Smooth muscle cell (in vitro differentiated cells): Measurements from ENCODE around the gene HLA-DRB1. TPM values are rescaled to one million over a fixed set of nuclear protein-coding genes. Genes with fewer than 3 reads are reported as not detected.
"Not testable (repeated sequence)": the region's sequence is repeated elsewhere in the genome, so short reads cannot be mapped to it uniquely, and the experiment has no call there.

ENCODE experiments used
- DNase-seq: peaks from one replicate; lab custom pipeline; 2025; ENCODE audit not compliant: unreplicated experiment; lab: John Stamatoyannopoulos, UW
- H2AFZ ChIP-seq: fragments of 200-600 bp; sonication (generic); 2 replicates; pipeline ENCODE4 v1.6.0; 2016; ENCODE audit warnings: antibody characterized with exemption, low read depth, mild to moderate bottlenecking
- H3F3A ChIP-seq: fragments of 200-600 bp; sonication (generic); 2 replicates; pipeline ENCODE4 v1.6.0; 2017; ENCODE audit warnings: antibody characterized with exemption, low read depth
- H3K27ac ChIP-seq: fragments of 200-600 bp; sonication (generic); 2 replicates; pipeline ENCODE4 v1.5.1; 2016; ENCODE audit warnings: low read depth, mild to moderate bottlenecking
- H3K27me3 ChIP-seq: fragments of 200-600 bp; sonication (generic); 2 replicates; pipeline ENCODE4 v1.6.1; 2016; ENCODE audit warnings: low read depth, mild to moderate bottlenecking
- H3K36me3 ChIP-seq: fragments of 200-600 bp; sonication (generic); 2 replicates; pipeline ENCODE4 v1.5.1; 2016; ENCODE audit warnings: low read depth
- H3K4me1 ChIP-seq: fragments of 200-600 bp; sonication (generic); 2 replicates; pipeline ENCODE4 v1.5.1; 2016; ENCODE audit warnings: low read depth
- H3K4me2 ChIP-seq: fragments of 200-600 bp; sonication (generic); 2 replicates; pipeline ENCODE4 v1.6.0; 2016; ENCODE audit warnings: mild to moderate bottlenecking
- H3K4me3 ChIP-seq: fragments of 200-600 bp; sonication (generic); 2 replicates; pipeline ENCODE4 v1.5.1; 2016; ENCODE audit warnings: mild to moderate bottlenecking
- H3K79me2 ChIP-seq: fragments of 200-600 bp; sonication (generic); 2 replicates; pipeline ENCODE4 v1.6.0; 2016; ENCODE audit warnings: low read depth, mild to moderate bottlenecking
- H3K9ac ChIP-seq: fragments of 200-600 bp; sonication (generic); 2 replicates; pipeline ENCODE4 v1.6.0; 2016; ENCODE audit warnings: low read depth
- H3K9me3 ChIP-seq: fragments of 200-600 bp; sonication (generic); replicated peaks from 2 replicates; pipeline ENCODE4 v1.5.1; 2016; ENCODE audit warnings: low read depth
- H4K20me1 ChIP-seq: fragments of 200-600 bp; sonication (generic); 2 replicates; pipeline ENCODE4 v1.6.0; 2016; ENCODE audit warnings: low read depth
- WGBS: methylation state at CpG from one replicate; pipeline ENCODE4 v1.1.7; 2016; ENCODE audit warnings: low lambda C conversion rate; 5-methylcytosine and 5-hydroxymethylcytosine counted together
- polyA plus RNA-seq: library from polyadenylated mRNA; unstranded; fragments of >200 nt; fragmentation: Nextera tagmentation; extraction: Ambion mirVana; gene quantifications from 2 replicates; pipeline ENCODE4 v1.2.1, GENCODE V29; 2016
- total RNA-seq: library from RNA; depleted of rRNA; stranded (reverse); fragments of >200 nt; gene quantifications from 2 replicates; pipeline ENCODE4 v1.2.3, GENCODE V29; 2014
- TF ChIP-seq, protein P1 (sequence below): fragments of 200-600 bp; sonication (generic); IDR thresholded peaks from 2 replicates; pipeline ENCODE4 v1.5.1; 2017; ENCODE audit warnings: borderline replicate concordance, mild to moderate bottlenecking, antibody characterized with exemption; ENCODE audit not compliant: insufficient read depth, poor library complexity, severe bottlenecking

The HLA-DRB1 gene
- total and polyA plus RNA-seq, 2 experiments from 2014 or later: 28.5 to 32.9 TPM

DNA sequence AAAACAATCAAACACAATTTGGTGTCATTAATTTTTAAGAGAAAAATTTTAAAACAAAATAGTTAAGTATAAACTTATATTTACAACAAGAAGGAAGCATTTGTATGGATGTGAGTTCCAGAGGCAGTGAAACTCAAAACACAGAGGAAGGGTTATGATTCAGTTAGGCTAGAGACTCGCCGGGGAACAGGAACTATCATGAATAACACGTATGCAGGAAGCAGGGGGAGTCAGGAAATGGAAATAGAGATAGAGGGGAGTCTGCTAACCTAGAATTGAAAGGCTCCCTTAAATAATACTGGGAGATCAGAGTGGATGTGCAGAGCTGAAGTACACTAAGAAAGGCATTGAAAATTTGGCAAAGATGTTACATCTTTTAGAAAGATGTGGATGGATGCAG is 14.2 kb upstream of the HLA-DRB1 start:
- DNase-seq: no peak
- 34% methylated on average over 3 of the region's 3 CpGs for WGBS

DNA sequence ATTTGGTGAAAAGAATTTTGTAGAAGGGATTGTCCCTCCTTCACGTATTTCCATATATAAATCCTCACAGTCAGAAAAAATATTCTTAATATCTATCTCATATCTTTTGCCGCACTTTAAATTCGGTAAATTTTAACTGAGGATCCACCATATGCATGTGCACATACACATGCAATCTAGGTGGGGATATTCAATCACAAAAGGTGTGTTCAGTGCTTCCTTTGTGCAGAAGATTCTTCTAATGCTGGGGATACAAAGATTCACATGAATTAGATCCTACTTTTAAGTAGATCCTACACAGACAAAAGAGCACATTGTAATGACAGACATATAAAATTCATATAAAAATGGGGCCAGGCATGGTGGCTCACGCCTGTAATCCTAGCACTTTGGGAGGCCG is 13.6 kb upstream of the HLA-DRB1 start:
- H3K9me3 ChIP-seq: no peaks in the 10 kb centered on the region
- no peaks in the 10 kb centered on the region for H3K36me3 ChIP-seq
- 94% methylated on average over 5 of the region's 5 CpGs for WGBS
- H3K4me1 ChIP-seq: no peaks in the 10 kb centered on the region
- H3K79me2 ChIP-seq: no peaks in the 10 kb centered on the region
- no peak overlapping the region for H3K27ac ChIP-seq
- no peaks in the 10 kb centered on the region for H3K27me3 ChIP-seq
- TF ChIP-seq, protein P1, sequence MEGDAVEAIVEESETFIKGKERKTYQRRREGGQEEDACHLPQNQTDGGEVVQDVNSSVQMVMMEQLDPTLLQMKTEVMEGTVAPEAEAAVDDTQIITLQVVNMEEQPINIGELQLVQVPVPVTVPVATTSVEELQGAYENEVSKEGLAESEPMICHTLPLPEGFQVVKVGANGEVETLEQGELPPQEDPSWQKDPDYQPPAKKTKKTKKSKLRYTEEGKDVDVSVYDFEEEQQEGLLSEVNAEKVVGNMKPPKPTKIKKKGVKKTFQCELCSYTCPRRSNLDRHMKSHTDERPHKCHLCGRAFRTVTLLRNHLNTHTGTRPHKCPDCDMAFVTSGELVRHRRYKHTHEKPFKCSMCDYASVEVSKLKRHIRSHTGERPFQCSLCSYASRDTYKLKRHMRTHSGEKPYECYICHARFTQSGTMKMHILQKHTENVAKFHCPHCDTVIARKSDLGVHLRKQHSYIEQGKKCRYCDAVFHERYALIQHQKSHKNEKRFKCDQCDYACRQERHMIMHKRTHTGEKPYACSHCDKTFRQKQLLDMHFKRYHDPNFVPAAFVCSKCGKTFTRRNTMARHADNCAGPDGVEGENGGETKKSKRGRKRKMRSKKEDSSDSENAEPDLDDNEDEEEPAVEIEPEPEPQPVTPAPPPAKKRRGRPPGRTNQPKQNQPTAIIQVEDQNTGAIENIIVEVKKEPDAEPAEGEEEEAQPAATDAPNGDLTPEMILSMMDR: no peak
- no peak overlapping the region for H3K9ac ChIP-seq
- H4K20me1 ChIP-seq: no peaks in the 10 kb centered on the region
- no peak for DNase-seq
- no peak overlapping the region for H2AFZ ChIP-seq
- no peaks in the 10 kb centered on the region for H3F3A ChIP-seq
- H3K4me3 ChIP-seq: no peak overlapping the region
- H3K4me2 ChIP-seq: no peak overlapping the region

More for the DNA sequence above, 14.2 kb upstream of the HLA-DRB1 start:
- TF ChIP-seq, protein P1: no peak
- peak overlapping the region; percentile 7 for H3K9ac ChIP-seq
- H4K20me1 ChIP-seq: no peaks in the 10 kb centered on the region
- peak overlapping the region; percentile 49 for H2AFZ ChIP-seq
- no peaks in the 10 kb centered on the region for H3K27me3 ChIP-seq
- H3K36me3 ChIP-seq: no peaks in the 10 kb centered on the region
- H3K9me3 ChIP-seq: no peaks in the 10 kb centered on the region
- no peaks in the 10 kb centered on the region for H3K79me2 ChIP-seq
- peak overlapping the region; percentile 52 for H3K4me2 ChIP-seq
- peak overlapping the region; percentile 82 for H3K27ac ChIP-seq
- H3K4me1 ChIP-seq: no peaks in the 10 kb centered on the region
- H3F3A ChIP-seq: no peaks in the 10 kb centered on the region
- H3K4me3 ChIP-seq: no peak overlapping the region

DNA sequence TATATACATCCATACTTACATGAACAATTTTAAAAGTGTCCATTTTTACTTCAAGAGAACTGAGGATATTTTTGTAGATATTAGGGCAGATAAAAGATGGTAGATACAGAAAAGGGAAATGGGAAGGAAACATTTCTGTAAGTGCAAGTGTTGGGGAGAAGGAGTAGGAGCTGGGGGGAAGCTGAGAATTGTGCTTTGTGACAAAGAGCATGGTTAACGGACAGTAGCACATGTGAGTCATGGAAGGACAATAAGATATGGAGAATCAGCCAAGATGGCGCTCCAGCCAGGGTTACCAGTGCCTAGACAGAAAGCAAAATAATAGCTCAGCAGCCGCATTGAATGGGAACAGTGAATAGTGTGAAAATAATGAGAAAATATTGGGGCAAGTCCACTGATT is 12.7 kb upstream of the HLA-DRB1 start:
- 100% methylated on average over 3 of the region's 3 CpGs for WGBS
- Histone ChIP-seq H3K36me3 (no peaks in the 10 kb centered on the region), H3K27me3 (no peaks in the 10 kb centered on the region), H2AFZ (no peak overlapping the region), H3F3A (no peaks in the 10 kb centered on the region), H3K4me1 (no peaks in the 10 kb centered on the region), H3K79me2 (no peaks in the 10 kb centered on the region), H3K27ac (no peak overlapping the region), H4K20me1 (no peaks in the 10 kb centered on the region), H3K4me3 (no peak overlapping the region), H3K4me2 (no peak overlapping the region), H3K9ac (no peak overlapping the region), H3K9me3 (no peaks in the 10 kb centered on the region)
- TF ChIP-seq, protein P1: no peak
- no peak for DNase-seq

DNA sequence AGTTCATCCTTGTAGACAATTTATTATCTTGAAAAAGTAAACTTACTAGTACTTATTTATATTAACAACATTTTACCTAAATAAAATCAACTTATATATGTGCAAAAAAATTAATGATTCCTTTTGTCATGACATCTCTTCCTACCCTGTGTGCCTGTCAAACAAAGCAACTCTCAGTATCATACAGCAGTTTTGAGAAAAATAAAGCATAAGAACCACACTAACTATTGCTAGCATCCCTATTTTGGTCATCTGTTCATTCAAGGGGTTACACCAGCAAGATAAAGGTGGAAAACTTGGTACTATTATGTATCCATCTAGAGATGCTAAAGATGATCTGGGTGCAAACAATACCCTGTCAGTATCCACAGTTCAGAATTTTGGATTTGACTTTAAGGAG is 7.4 kb upstream of the HLA-DRB1 start:
- Histone ChIP-seq H3F3A (no peaks in the 10 kb centered on the region), H3K9ac (no peak overlapping the region), H3K4me3 (no peak overlapping the region), H3K27ac (no peak overlapping the region), H3K36me3 (no peaks in the 10 kb centered on the region), H3K9me3 (no peaks in the 10 kb centered on the region), H3K4me2 (no peak overlapping the region), H4K20me1 (no peaks in the 10 kb centered on the region), H3K79me2 (no peaks in the 10 kb centered on the region), H2AFZ (no peak overlapping the region), H3K4me1 (no peaks in the 10 kb centered on the region), H3K27me3 (no peaks in the 10 kb centered on the region)
- no peak for DNase-seq
- TF ChIP-seq, protein P1: no peak

DNA sequence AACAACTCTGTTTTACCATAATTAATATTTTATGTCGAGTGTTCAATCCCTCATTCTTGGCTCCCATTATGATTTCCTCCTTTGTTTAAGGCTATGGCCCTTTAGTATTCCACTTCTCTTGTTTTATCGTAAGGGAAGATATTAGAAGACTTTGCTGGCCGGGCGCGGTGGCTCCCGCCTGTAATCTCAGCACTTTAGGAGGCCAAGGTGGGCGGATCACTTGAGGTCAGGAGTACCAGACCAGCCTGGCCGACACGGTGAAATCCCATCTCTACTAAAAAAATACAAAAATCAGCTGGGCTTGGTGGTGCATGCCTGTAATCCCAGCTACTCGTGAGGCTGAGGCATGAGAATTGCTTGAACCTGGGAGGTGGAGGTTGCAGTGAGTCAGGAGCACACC is 1.1 kb upstream of the HLA-DRB1 start:
- not testable (repeated sequence) for DNase-seq, H3K9me3 ChIP-seq, H3K4me2 ChIP-seq, H3K9ac ChIP-seq, H3K4me3 ChIP-seq, H3K79me2 ChIP-seq, H3F3A ChIP-seq, H4K20me1 ChIP-seq, H3K27ac ChIP-seq, H3K27me3 ChIP-seq, H3K4me1 ChIP-seq, H3K36me3 ChIP-seq, H2AFZ ChIP-seq
- 95% methylated on average over 10 of the region's 10 CpGs for WGBS
